SU-DHL-6 (cell line): ENCODE results near the gene RYR2.

Experiments used
- H2AFZ ChIP-seq: fragments of 200-600 bp; sonication (generic); 2 replicates; pipeline ENCODE4 v1.6.1; 2014; ENCODE audit warnings: low read depth, mild to moderate bottlenecking, moderate library complexity, mixed read lengths, antibody characterized with exemption, low read length; ENCODE audit not compliant: severe bottlenecking
- H3F3A ChIP-seq: fragments of 200-600 bp; shearing (Covaris generic); 2 replicates; pipeline ENCODE4 v1.6.0; 2016; ENCODE audit warnings: antibody characterized with exemption, mild to moderate bottlenecking; ENCODE audit not compliant: insufficient read depth
- H3K27ac ChIP-seq: fragments of 200-600 bp; sonication (generic); 2 replicates; pipeline ENCODE4 v1.5.1; 2016; ENCODE audit warnings: low read depth, mild to moderate bottlenecking, low read length, moderate library complexity, mixed read lengths
- H3K27me3 ChIP-seq: fragments of 200-600 bp; sonication (generic), shearing (Covaris generic); 2 replicates; pipeline ENCODE4 v1.6.0; 2014; ENCODE audit warnings: mild to moderate bottlenecking, low read length
- H3K36me3 ChIP-seq: fragments of 200-600 bp; sonication (generic); 2 replicates; pipeline ENCODE4 v1.6.1; 2014; ENCODE audit warnings: mild to moderate bottlenecking, low read length, mixed read lengths
- H3K4me2 ChIP-seq: fragments of 300-600, 200-600 bp; shearing (Covaris generic), sonication (generic); 2 replicates; pipeline ENCODE4 v1.6.0; 2014; ENCODE audit warnings: low read length, low read depth, mild to moderate bottlenecking; ENCODE audit not compliant: poor library complexity, severe bottlenecking
- H3K4me3 ChIP-seq: fragments of 200-600 bp; sonication (generic); 2 replicates; pipeline ENCODE4 v1.5.1; 2014; ENCODE audit warnings: antibody characterized with exemption, low read length, mild to moderate bottlenecking, mixed read lengths; ENCODE audit not compliant: insufficient read depth, poor library complexity, severe bottlenecking
- H3K79me2 ChIP-seq: fragments of 200-600 bp; sonication (generic); 2 replicates; pipeline ENCODE4 v1.6.1; 2014; ENCODE audit warnings: mild to moderate bottlenecking, low read length, moderate library complexity; ENCODE audit not compliant: insufficient read depth
- H3K9ac ChIP-seq: fragments of 200-600 bp; sonication (generic); 2 replicates; pipeline ENCODE4 v1.7.0; 2014; ENCODE audit warnings: mild to moderate bottlenecking, low read length
- H3K9me2 ChIP-seq: fragments of 200-600 bp; sonication (generic); replicated peaks from 2 replicates; pipeline ENCODE4 v1.6.1; 2014; ENCODE audit warnings: low read length; ENCODE audit not compliant: insufficient read depth
- H3K9me3 ChIP-seq: fragments of 200-600 bp; sonication (generic); 2 replicates; pipeline ENCODE4 v1.6.1; 2014; ENCODE audit warnings: low read length, mixed read lengths; ENCODE audit not compliant: insufficient read depth
- H4K20me1 ChIP-seq: fragments of 200-600 bp; sonication (generic); 2 replicates; pipeline ENCODE4 v1.6.1; 2014; ENCODE audit warnings: low read depth, mild to moderate bottlenecking, antibody characterized with exemption, low read length, moderate library complexity, mixed read lengths
- EZH2phosphoT487 ChIP-seq: fragments of 200-600 bp; sonication (generic), shearing (Covaris generic); conservative IDR thresholded peaks from 2 replicates; pipeline ENCODE4 v1.6.1; 2018; ENCODE audit warnings: mild to moderate bottlenecking, antibody characterized with exemption, low read length, moderate library complexity, mixed read lengths
- TF ChIP-seq, protein P1 (sequence below): fragments of 200-600 bp; sonication (generic); IDR thresholded peaks from one replicate; pipeline ENCODE4 v1.5.1; 2017; ENCODE audit warnings: antibody characterized with exemption, mild to moderate bottlenecking, low read length, moderate library complexity; ENCODE audit not compliant: insufficient read depth, poor library complexity, severe bottlenecking

RYR2 gene

GRCh38 chr1:237619553-237619952 lies 577.6 kb downstream of the RYR2 start:
- Histone ChIP-seq H3K36me3 (no peaks in the 10 kb centered on the region), H3F3A (no peaks in the 10 kb centered on the region), H2AFZ (no peak overlapping the region), H3K9ac (no peak overlapping the region), H3K4me2 (no peak overlapping the region), H3K4me3 (no peak overlapping the region), H3K27ac (no peak overlapping the region), H4K20me1 (no peaks in the 10 kb centered on the region), H3K9me3 (no peaks in the 10 kb centered on the region), H3K27me3 (no peaks in the 10 kb centered on the region), H3K79me2 (no peaks in the 10 kb centered on the region), H3K9me2 (no peaks in the 10 kb centered on the region)
- TF ChIP-seq, protein P1, sequence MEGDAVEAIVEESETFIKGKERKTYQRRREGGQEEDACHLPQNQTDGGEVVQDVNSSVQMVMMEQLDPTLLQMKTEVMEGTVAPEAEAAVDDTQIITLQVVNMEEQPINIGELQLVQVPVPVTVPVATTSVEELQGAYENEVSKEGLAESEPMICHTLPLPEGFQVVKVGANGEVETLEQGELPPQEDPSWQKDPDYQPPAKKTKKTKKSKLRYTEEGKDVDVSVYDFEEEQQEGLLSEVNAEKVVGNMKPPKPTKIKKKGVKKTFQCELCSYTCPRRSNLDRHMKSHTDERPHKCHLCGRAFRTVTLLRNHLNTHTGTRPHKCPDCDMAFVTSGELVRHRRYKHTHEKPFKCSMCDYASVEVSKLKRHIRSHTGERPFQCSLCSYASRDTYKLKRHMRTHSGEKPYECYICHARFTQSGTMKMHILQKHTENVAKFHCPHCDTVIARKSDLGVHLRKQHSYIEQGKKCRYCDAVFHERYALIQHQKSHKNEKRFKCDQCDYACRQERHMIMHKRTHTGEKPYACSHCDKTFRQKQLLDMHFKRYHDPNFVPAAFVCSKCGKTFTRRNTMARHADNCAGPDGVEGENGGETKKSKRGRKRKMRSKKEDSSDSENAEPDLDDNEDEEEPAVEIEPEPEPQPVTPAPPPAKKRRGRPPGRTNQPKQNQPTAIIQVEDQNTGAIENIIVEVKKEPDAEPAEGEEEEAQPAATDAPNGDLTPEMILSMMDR, result no peak
- no peak for TF ChIP-seq EZH2phosphoT487

DNA sequence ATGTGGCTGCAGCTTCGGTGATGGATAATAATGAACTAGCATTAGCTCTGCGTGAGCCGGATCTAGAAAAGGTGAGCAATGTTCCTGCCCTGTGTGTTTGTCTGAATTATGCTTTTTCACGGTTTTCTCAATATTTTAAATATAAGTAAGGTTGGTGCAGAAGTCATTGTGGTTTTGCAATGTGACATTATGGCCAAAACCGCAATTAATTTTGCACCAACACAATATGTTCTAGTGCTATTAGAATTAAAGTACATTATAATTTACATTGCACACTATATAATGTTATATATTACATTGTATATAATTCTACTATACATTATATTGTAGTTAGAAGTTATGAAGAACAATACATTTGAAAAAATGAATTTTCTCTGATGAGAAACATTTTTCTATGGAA lies 592.9 kb downstream of the RYR2 start:
- H2AFZ ChIP-seq, result no peak overlapping the region
- H3K27me3 ChIP-seq, result no peaks in the 10 kb centered on the region
- H3K36me3 ChIP-seq, result no peaks in the 10 kb centered on the region
- H3K4me3 ChIP-seq, result no peak overlapping the region
- TF ChIP-seq, protein P1, result no peak
- no peak for TF ChIP-seq EZH2phosphoT487
- H3K4me2 ChIP-seq, result no peak overlapping the region
- no peaks in the 10 kb centered on the region for H4K20me1 ChIP-seq
- no peaks in the 10 kb centered on the region for H3K79me2 ChIP-seq
- H3F3A ChIP-seq, result no peaks in the 10 kb centered on the region
- H3K27ac ChIP-seq, result no peak overlapping the region
- no peaks in the 10 kb centered on the region for H3K9me2 ChIP-seq
- no peak overlapping the region for H3K9ac ChIP-seq
- no peaks in the 10 kb centered on the region for H3K9me3 ChIP-seq

DNA sequence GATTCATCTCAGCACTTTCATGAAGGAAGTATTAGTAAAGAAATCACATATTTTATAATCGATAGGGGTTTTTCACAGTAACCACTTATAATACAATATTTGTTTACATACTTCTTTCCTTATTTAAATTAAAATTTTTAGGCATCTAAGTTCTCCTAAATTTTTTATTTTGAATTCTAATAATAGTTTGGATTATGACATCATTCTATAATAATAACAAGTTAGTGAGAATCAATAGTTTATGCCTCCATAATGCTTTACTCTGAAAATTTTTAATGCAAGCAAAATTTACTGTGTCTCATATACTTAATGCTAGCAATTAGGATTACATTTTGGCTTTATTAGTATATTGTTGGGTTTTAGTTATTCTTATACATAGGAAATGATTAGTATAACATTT lies 596.6 kb downstream of the RYR2 start:
- Histone ChIP-seq H4K20me1 (no peaks in the 10 kb centered on the region), H3K9ac (no peak overlapping the region), H3K36me3 (no peaks in the 10 kb centered on the region), H3F3A (no peaks in the 10 kb centered on the region), H3K27ac (no peak overlapping the region), H3K9me3 (no peaks in the 10 kb centered on the region), H3K9me2 (no peaks in the 10 kb centered on the region), H3K4me2 (no peak overlapping the region), H3K4me3 (no peak overlapping the region), H3K79me2 (no peaks in the 10 kb centered on the region), H3K27me3 (no peaks in the 10 kb centered on the region), H2AFZ (no peak overlapping the region)
- TF ChIP-seq EZH2phosphoT487, result no peak
- TF ChIP-seq, protein P1, result no peak
